ENCODE measurements around the gene GPR156. TPM values are rescaled to one million over a fixed set of nuclear protein-coding genes. Genes with fewer than 3 reads are reported as not detected.
"Not testable (repeated sequence)": the region's sequence is repeated elsewhere in the genome, so short reads cannot be mapped to it uniquely, and the experiment has no call there.

GPR156 gene
- total and polyA plus RNA-seq, 12 donors, result 0.29 to 1.5 (median 0.59) TPM

- Histone ChIP-seq H3K27ac (no peak overlapping the region), H3K4me1 (replicated peaks in 1 of 2) (peaks cover 8 to 16% of the 10 kb centered on the region in 2 donors), H3K4me3 (no peak overlapping the region), H3K9me3 (replicated peaks in 1 of 3) (no peaks in the 10 kb centered on the region), H3K27me3 (no peaks in the 10 kb centered on the region), H3K36me3 (replicated peaks in 1 of 2) (no peaks in the 10 kb centered on the region)
- no peak for DNase-seq
- intact Hi-C loops (cut with DNase I), result no loop called here
- no peak for TF ChIP-seq CTCF (IDR thresholded peaks at IDR 0.05)
- no peak for TF ChIP-seq POLR2A (IDR thresholded peaks at IDR 0.05)
Measured at GRCh38 chr3:120298996-120299395, 14.0 kb upstream of the GPR156 start.

- intact Hi-C loops (cut with DNase I); H3K9me3 ChIP-seq (replicated peaks in 1 of 3): not testable (repeated sequence)
Measured at GRCh38 chr3:120291552-120291951, 6.5 kb upstream of the GPR156 start.

GRCh38 chr3:120289636-120290035 lies 4.6 kb upstream of the GPR156 start:
- no peak for DNase-seq
- H3K9me3 ChIP-seq (replicated peaks in 1 of 3), result peaks cover 0 to 6% (median 0%) of the 10 kb centered on the region in 3 donors
- no peaks in the 10 kb centered on the region for H3K4me1 ChIP-seq (replicated peaks in 1 of 2)
- H3K27ac ChIP-seq, result no peak overlapping the region
- H3K27me3 ChIP-seq, result no peaks in the 10 kb centered on the region
- intact Hi-C loops (cut with DNase I), result no loop called here
- no peak overlapping the region for H3K4me3 ChIP-seq
- no peak for TF ChIP-seq CTCF (IDR thresholded peaks at IDR 0.05)
- no peak for TF ChIP-seq POLR2A (IDR thresholded peaks at IDR 0.05)
- H3K36me3 ChIP-seq (replicated peaks in 1 of 2), result no peaks in the 10 kb centered on the region
- WGBS, 4 donors, result 80 to 100% (median 96%) methylated on average over 1 to 16 of the region's 16 CpGs

More at GRCh38 chr3:120291552-120291951, 6.5 kb upstream of the GPR156 start:
- not testable (repeated sequence) for H3K4me3 ChIP-seq; H3K4me1 ChIP-seq (replicated peaks in 1 of 2); H3K36me3 ChIP-seq (replicated peaks in 1 of 2); H3K27ac ChIP-seq; DNase-seq; H3K27me3 ChIP-seq
- WGBS, 4 donors, result 42 to 72% (median 64%) methylated on average over 2 of the region's 2 CpGs

GRCh38 chr3:120286465-120286864 lies 1.4 kb upstream of the GPR156 start:
- Histone ChIP-seq H3K27ac (no peak overlapping the region), H3K4me1 (replicated peaks in 1 of 2) (no peaks in the 10 kb centered on the region), H3K36me3 (replicated peaks in 1 of 2) (no peaks in the 10 kb centered on the region), H3K4me3 (no peak overlapping the region), H3K27me3 (no peaks in the 10 kb centered on the region), H3K9me3 (replicated peaks in 1 of 3) (no peaks in the 10 kb centered on the region)
- 58 to 75% (median 74%) methylated on average over 2 of the region's 2 CpGs for WGBS, 4 donors
- intact Hi-C loops (cut with DNase I), result no loop called here
- TF ChIP-seq CTCF (IDR thresholded peaks at IDR 0.05), result no peak
- no peak for TF ChIP-seq POLR2A (IDR thresholded peaks at IDR 0.05)
- DNase-seq, result no peak

- no peaks in the 10 kb centered on the region for H3K36me3 ChIP-seq (replicated peaks in 1 of 2)
- intact Hi-C loops (cut with DNase I), result no loop called here
- no peaks in the 10 kb centered on the region for H3K4me1 ChIP-seq (replicated peaks in 1 of 2)
- H3K9me3 ChIP-seq (replicated peaks in 1 of 3), result no peaks in the 10 kb centered on the region
- WGBS, 4 donors, result 38 to 44% (median 38%) methylated on average over 14 to 15 of the region's 15 CpGs
- no peak for DNase-seq
- H3K4me3 ChIP-seq, result peak overlapping the region in 3 of 4 donors; percentile 5 to 88 (median 16)
- no peak overlapping the region for H3K27ac ChIP-seq
- no peak for TF ChIP-seq POLR2A (IDR thresholded peaks at IDR 0.05)
- no peak for TF ChIP-seq CTCF (IDR thresholded peaks at IDR 0.05)
- H3K27me3 ChIP-seq, result no peaks in the 10 kb centered on the region
Measured at GRCh38 chr3:120285508-120285841, 453 bp upstream of the GPR156 start.

All from adrenal gland (tissue), 12 donors.